ENCODE results near the gene PLIN1.
"Not testable (repeated sequence)": the region's sequence is repeated elsewhere in the genome, so short reads cannot be mapped to it uniquely, and the experiment has no call there.

The PLIN1 gene

GRCh38 chr15:89679212-89679611 lies at the start of gene PLIN1:
Gene PLIN1, minus strand, starts transcription at chr15:89679367. Its CDS starts 1,878 bp downstream, at chr15:89677489.
- H3K36me3 Mint-ChIP-seq, result peaks cover 15% of the 10 kb centered on the region
- H3K27me3 Mint-ChIP-seq, result no peaks in the 10 kb centered on the region
- H3K4me3 Mint-ChIP-seq, result no peak within 1 kb of the TSS
- H3K4me1 Mint-ChIP-seq, result no peaks in the 10 kb centered on the region
- ATAC-seq, result no peak
- no peaks in the 10 kb centered on the region for H3K9me3 Mint-ChIP-seq
- H3K27ac Mint-ChIP-seq, result no peak within 1 kb of the TSS

- Mint-ChIP-seq H3K4me3 (no peak overlapping the region), H3K36me3 (no peaks in the 10 kb centered on the region), H3K9me3 (no peaks in the 10 kb centered on the region), H3K27ac (no peak overlapping the region), H3K4me1 (no peaks in the 10 kb centered on the region), H3K27me3 (no peaks in the 10 kb centered on the region)
- no peak for ATAC-seq
Measured at GRCh38 chr15:89728254-89728653, 49.1 kb upstream of the PLIN1 start.

- H3K36me3 Mint-ChIP-seq, result no peaks in the 10 kb centered on the region
- peaks cover 4% of the 10 kb centered on the region for H3K9me3 Mint-ChIP-seq
- H3K4me1 Mint-ChIP-seq, result no peaks in the 10 kb centered on the region
- no peak for ATAC-seq
- no peak overlapping the region for H3K27ac Mint-ChIP-seq
- no peak overlapping the region for H3K4me3 Mint-ChIP-seq
- H3K27me3 Mint-ChIP-seq, result peaks cover 27% of the 10 kb centered on the region
Measured at GRCh38 chr15:89725064-89725463, 45.9 kb upstream of the PLIN1 start.

GRCh38 chr15:89724621-89725020 lies 45.5 kb upstream of the PLIN1 start:
- peaks cover 4% of the 10 kb centered on the region for H3K9me3 Mint-ChIP-seq
- peaks cover 31% of the 10 kb centered on the region for H3K27me3 Mint-ChIP-seq
- no peak overlapping the region for H3K4me3 Mint-ChIP-seq
- no peaks in the 10 kb centered on the region for H3K4me1 Mint-ChIP-seq
- H3K27ac Mint-ChIP-seq, result no peak overlapping the region
- H3K36me3 Mint-ChIP-seq, result no peaks in the 10 kb centered on the region
- ATAC-seq, result no peak

GRCh38 chr15:89723031-89723430 lies 43.9 kb upstream of the PLIN1 start:
- peaks cover 4% of the 10 kb centered on the region for H3K9me3 Mint-ChIP-seq
- no peak for ATAC-seq
- no peaks in the 10 kb centered on the region for H3K4me1 Mint-ChIP-seq
- no peaks in the 10 kb centered on the region for H3K36me3 Mint-ChIP-seq
- H3K27me3 Mint-ChIP-seq, result peaks cover 38% of the 10 kb centered on the region
- no peak overlapping the region for H3K27ac Mint-ChIP-seq
- H3K4me3 Mint-ChIP-seq, result no peak overlapping the region

- no peaks in the 10 kb centered on the region for H3K36me3 Mint-ChIP-seq
- H3K27ac Mint-ChIP-seq, result no peak overlapping the region
- no peak overlapping the region for H3K4me3 Mint-ChIP-seq
- ATAC-seq, result no peak
- H3K9me3 Mint-ChIP-seq, result no peaks in the 10 kb centered on the region
- H3K4me1 Mint-ChIP-seq, result no peaks in the 10 kb centered on the region
- H3K27me3 Mint-ChIP-seq, result peaks cover 9% of the 10 kb centered on the region
Measured at GRCh38 chr15:89714775-89715174, 35.6 kb upstream of the PLIN1 start.

GRCh38 chr15:89707577-89707976 lies 28.4 kb upstream of the PLIN1 start:
- H3K9me3 Mint-ChIP-seq, result no peaks in the 10 kb centered on the region
- no peak overlapping the region for H3K27ac Mint-ChIP-seq
- no peak overlapping the region for H3K4me3 Mint-ChIP-seq
- H3K36me3 Mint-ChIP-seq, result no peaks in the 10 kb centered on the region
- ATAC-seq, result no peak
- H3K27me3 Mint-ChIP-seq, result peaks cover 42% of the 10 kb centered on the region
- no peaks in the 10 kb centered on the region for H3K4me1 Mint-ChIP-seq

- Mint-ChIP-seq H3K27me3 (peaks cover 57% of the 10 kb centered on the region), H3K27ac (no peak overlapping the region), H3K4me1 (no peaks in the 10 kb centered on the region), H3K4me3 (no peak overlapping the region), H3K36me3 (no peaks in the 10 kb centered on the region), H3K9me3 (no peaks in the 10 kb centered on the region)
- no peak for ATAC-seq
Measured at GRCh38 chr15:89704411-89704810, 25.2 kb upstream of the PLIN1 start.

GRCh38 chr15:89695198-89695597 lies 16.0 kb upstream of the PLIN1 start:
- Mint-ChIP-seq H3K9me3 (peaks cover 2% of the 10 kb centered on the region), H3K27ac (no peak overlapping the region)

GRCh38 chr15:89693696-89694095 lies 14.5 kb upstream of the PLIN1 start:
- no peak for ATAC-seq
- H3K36me3 Mint-ChIP-seq, result no peaks in the 10 kb centered on the region
- H3K27me3 Mint-ChIP-seq, result no peaks in the 10 kb centered on the region
- H3K27ac Mint-ChIP-seq, result no peak overlapping the region
- H3K9me3 Mint-ChIP-seq, result peaks cover 2% of the 10 kb centered on the region
- H3K4me3 Mint-ChIP-seq, result no peak overlapping the region
- peaks cover 13% of the 10 kb centered on the region for H3K4me1 Mint-ChIP-seq

More at GRCh38 chr15:89695198-89695597, 16.0 kb upstream of the PLIN1 start:
- H3K4me1 Mint-ChIP-seq, result peaks cover 8% of the 10 kb centered on the region
- no peaks in the 10 kb centered on the region for H3K36me3 Mint-ChIP-seq
- H3K27me3 Mint-ChIP-seq, result peaks cover 12% of the 10 kb centered on the region
- no peak overlapping the region for H3K4me3 Mint-ChIP-seq
- no peak for ATAC-seq

- Mint-ChIP-seq H3K27me3 (no peaks in the 10 kb centered on the region), H3K4me1 (peaks cover 13% of the 10 kb centered on the region), H3K4me3 (no peak overlapping the region), H3K36me3 (no peaks in the 10 kb centered on the region), H3K27ac (no peak overlapping the region), H3K9me3 (peaks cover 2% of the 10 kb centered on the region)
- ATAC-seq, result no peak
Measured at GRCh38 chr15:89693091-89693490, 13.9 kb upstream of the PLIN1 start.

GRCh38 chr15:89690276-89691218 lies 11.4 kb upstream of the PLIN1 start, which contains the start of the genes PEX11A and WDR93:
Gene PEX11A, minus strand, starts transcription at chr15:89690754. Its CDS starts 122 bp downstream, at chr15:89690632.
Gene WDR93, plus strand, starts transcription at chr15:89690811. Its CDS starts 10,936 bp downstream, at chr15:89701747.
- peak within 1 kb of the TSS; percentile 78 for H3K27ac Mint-ChIP-seq
- peak; percentile 95 for ATAC-seq
- no peaks in the 10 kb centered on the region for H3K27me3 Mint-ChIP-seq
- H3K9me3 Mint-ChIP-seq, result peaks cover 2% of the 10 kb centered on the region
- H3K36me3 Mint-ChIP-seq, result peaks cover 2% of the 10 kb centered on the region
- peak within 1 kb of the TSS; percentile 85 for H3K4me3 Mint-ChIP-seq
- peaks cover 13% of the 10 kb centered on the region for H3K4me1 Mint-ChIP-seq

GRCh38 chr15:89689930-89690275 lies 10.7 kb upstream of the PLIN1 start:
- H3K27me3 Mint-ChIP-seq, ATAC-seq, H3K9me3 Mint-ChIP-seq, H3K36me3 Mint-ChIP-seq: not testable (repeated sequence)
- Mint-ChIP-seq H3K4me1 (peaks cover 13% of the 10 kb centered on the region), H3K27ac (peak overlapping the region; percentile 78), H3K4me3 (peak overlapping the region; percentile 85)

- Mint-ChIP-seq H3K27me3 (no peaks in the 10 kb centered on the region), H3K9me3 (no peaks in the 10 kb centered on the region), H3K36me3 (peaks cover 21% of the 10 kb centered on the region), H3K27ac (no peak overlapping the region), H3K4me1 (peaks cover 13% of the 10 kb centered on the region), H3K4me3 (no peak overlapping the region)
- no peak for ATAC-seq
Measured at GRCh38 chr15:89686522-89686921, 7.4 kb upstream of the PLIN1 start.

GRCh38 chr15:89685995-89686394 lies 6.8 kb upstream of the PLIN1 start:
- Mint-ChIP-seq H3K4me1 (peaks cover 11% of the 10 kb centered on the region), H3K9me3 (no peaks in the 10 kb centered on the region), H3K27me3 (no peaks in the 10 kb centered on the region), H3K36me3 (peaks cover 21% of the 10 kb centered on the region), H3K4me3 (no peak overlapping the region), H3K27ac (no peak overlapping the region)
- ATAC-seq, result no peak

- no peak overlapping the region for H3K27ac Mint-ChIP-seq
- no peaks in the 10 kb centered on the region for H3K4me1 Mint-ChIP-seq
- no peaks in the 10 kb centered on the region for H3K27me3 Mint-ChIP-seq
- H3K36me3 Mint-ChIP-seq, result peaks cover 21% of the 10 kb centered on the region
- no peak for ATAC-seq
- H3K9me3 Mint-ChIP-seq, result no peaks in the 10 kb centered on the region
- H3K4me3 Mint-ChIP-seq, result no peak overlapping the region
Measured at GRCh38 chr15:89681146-89681545, 2.0 kb upstream of the PLIN1 start.
